HG02588 (cell line): ENCODE measurements around the gene TRAK2.

ENCODE experiments used
- ATAC-seq: cut with Tn5 transposase; IDR thresholded peaks from one replicate; pipeline ENCODE4 v1.9.1; 2021; ENCODE audit warnings: mild to moderate bottlenecking, moderate library complexity; ENCODE audit not compliant: unreplicated experiment

Gene TRAK2

GRCh38 chr2:201362396-201362795 lies 88.9 kb downstream of the TRAK2 start:
- no peak for ATAC-seq

GRCh38 chr2:201361078-201361733 lies 90.1 kb downstream of the TRAK2 start:
- no peak for ATAC-seq

DNA sequence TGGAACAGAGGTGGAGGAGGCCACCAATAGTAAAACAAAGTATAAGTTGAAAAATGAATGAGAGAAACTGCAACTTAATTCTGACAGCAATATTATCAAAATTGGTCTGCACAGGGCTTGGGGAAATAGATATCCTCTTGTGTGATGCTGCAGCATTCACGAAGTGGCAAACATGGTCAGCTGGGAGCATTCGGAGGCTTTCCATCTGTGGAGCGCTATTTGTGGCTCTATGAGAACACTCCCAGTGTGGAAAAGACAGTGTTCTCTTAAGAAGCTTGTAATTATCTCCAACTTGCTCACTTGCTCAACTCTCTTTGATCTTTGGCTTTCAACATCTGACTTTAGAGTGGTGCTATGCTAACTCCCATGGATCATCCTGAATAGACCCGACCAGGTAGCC lies 91.0 kb downstream of the TRAK2 start:
- ATAC-seq, result no peak

GRCh38 chr2:201358684-201359083 lies 92.6 kb downstream of the TRAK2 start:
- ATAC-seq, result no peak

- no peak for ATAC-seq
These were observed 94.0 kb downstream of the TRAK2 start, which contains the start of gene FLACC1 for GRCh38 chr2:201357221-201357620. Gene FLACC1 (minus strand): TSS chr2:201357345. CDS start chr2:201351404, 5,941 bp downstream.

- ATAC-seq, result no peak
These were observed 98.1 kb downstream of the TRAK2 start for GRCh38 chr2:201353116-201353515.

DNA sequence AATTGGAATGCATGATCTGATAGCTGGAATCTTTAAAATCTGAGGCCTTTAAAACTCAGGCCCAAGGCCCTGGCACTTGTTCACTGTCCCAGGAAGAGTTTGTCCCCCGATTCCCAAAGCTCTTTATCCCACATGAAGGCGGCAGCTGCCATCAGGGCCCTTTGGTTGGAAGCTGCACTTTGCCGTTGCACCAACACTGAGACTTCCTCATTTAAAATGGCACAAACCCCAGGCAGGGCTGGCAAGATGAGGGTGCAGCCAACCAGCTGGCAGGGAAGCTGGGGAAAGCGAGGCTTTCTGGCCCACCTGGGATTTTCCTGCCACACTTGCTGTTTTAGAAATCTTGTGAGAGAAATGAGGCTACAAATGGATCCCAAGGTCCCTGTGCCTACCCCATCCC lies 100.4 kb downstream of the TRAK2 start:
- no peak for ATAC-seq

- ATAC-seq, result no peak
These were observed 101.7 kb downstream of the TRAK2 start for GRCh38 chr2:201349601-201350000.

- no peak for ATAC-seq
These were observed 102.5 kb downstream of the TRAK2 start for GRCh38 chr2:201348758-201349157.

- no peak for ATAC-seq
These were observed 104.1 kb downstream of the TRAK2 start for GRCh38 chr2:201347138-201347537.

DNA sequence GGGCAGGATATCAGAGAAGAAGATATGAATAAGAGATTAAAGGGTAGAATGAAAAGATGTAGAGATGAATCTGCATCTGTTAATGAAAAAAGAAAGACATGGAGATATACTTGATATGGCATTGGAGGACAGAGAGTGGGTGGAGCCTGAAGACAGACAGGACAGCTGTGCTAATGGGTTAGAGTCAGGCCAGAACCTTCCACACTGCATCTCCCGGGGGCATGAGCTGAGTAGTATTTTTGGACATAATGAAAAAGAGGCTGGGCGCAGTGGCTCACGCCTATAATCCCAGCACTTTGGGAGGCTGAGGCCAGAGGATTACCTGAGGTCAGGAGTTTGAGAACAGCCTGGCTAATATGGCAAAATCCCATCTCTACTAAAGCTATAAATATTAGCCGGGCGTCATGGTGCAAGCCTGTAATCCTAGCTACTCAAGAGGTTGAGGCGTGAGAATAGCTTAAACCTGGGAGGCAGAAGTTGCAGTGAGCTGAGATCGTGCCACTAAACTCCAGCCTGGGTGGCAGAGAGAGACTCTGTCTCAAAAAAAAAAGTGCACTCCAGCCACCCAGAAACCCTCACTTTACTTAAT lies 105.5 kb downstream of the TRAK2 start:
- ATAC-seq, result no peak

- ATAC-seq, result peak; percentile 66
These were observed 106.4 kb downstream of the TRAK2 start for GRCh38 chr2:201344663-201345366.

GRCh38 chr2:201343559-201343958 lies 107.7 kb downstream of the TRAK2 start:
- no peak for ATAC-seq

GRCh38 chr2:201342923-201343322 lies 108.3 kb downstream of the TRAK2 start:
- ATAC-seq, result no peak

DNA sequence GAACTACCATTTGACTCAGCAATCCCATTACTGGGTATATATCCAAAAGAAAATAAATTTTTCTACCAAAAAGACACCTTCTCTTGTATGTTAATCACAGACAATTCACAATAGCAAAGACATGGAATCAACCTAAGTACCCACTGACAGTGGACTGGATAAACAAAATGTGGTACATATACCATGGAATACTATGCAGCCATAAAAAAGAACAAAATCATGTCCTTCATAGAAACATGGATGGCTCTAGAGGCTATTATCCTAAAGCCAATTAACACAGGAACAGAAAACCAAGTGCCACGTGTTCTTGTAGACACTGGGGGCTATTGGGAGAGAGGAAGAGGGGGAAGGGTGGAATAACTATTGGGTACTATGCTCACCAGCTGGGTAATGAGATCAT lies 121.8 kb downstream of the TRAK2 start:
- ATAC-seq, result no peak

GRCh38 chr2:201327678-201328077 lies 123.6 kb downstream of the TRAK2 start:
- ATAC-seq, result no peak
